ENCODE measurements around the gene AKT3. TPM values are rescaled to one million over a fixed set of nuclear protein-coding genes. Genes with fewer than 3 reads are reported as not detected.

Gene AKT3
- total RNA-seq, 1 experiment from 2014 or later = 56.9 TPM

DNA sequence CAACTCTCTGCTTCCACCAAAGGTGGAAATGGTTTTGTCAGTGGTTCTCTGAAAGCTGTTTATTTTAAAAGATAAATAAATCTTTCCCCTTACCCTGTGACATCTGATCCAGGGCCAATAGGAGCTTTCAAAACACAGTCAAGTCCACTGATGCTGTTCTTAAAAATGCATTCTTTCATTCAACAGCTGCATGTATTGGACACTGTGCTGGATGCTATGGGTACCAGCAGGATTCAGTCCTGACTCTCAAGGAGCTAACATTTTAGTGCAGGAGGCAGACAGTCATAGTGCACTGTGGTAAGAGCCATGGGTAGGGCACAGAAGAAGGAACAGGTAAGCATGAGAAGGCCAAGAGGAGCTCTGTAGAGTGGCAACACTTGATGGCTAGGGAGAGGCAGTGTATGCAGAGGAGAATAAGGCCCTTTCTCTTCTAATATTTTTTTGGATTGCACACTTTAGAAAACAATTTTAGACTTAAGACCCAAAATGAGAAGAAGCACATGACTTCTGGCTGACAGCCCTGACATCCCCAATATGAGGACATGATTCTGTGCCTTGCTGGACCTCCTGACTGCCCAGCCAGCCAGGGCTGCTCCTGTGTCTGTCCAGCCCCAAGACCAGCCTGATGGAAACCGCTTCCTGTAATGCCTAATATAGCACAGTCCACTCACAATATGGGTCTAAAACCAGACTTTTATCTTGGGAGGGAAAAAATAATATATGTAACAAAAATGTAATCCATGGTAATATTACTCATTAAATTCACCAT is 386.9 kb downstream of the AKT3 start:
- DNase-seq (ENCODE audit: low spot score) = no peak

DNA sequence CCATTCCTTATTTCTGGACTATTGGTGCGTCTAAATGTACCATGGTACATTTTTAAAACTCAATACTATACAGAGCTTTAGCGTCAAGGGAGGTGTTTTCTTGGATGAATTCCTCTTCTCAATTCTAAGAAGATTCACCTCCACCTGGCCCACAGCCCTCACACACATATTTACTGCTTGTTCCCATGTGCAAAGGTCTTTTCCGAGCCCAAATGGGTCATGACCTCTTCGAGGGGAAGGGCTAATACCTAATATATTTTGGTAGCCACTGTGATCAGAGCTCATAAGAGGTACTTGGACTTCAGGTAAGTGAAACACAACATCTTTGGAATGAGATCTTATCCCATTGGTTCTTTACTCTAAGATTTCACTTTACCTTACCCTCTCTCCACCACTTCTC is 388.3 kb downstream of the AKT3 start:
- DNase-seq (ENCODE audit: low spot score) = no peak

DNA sequence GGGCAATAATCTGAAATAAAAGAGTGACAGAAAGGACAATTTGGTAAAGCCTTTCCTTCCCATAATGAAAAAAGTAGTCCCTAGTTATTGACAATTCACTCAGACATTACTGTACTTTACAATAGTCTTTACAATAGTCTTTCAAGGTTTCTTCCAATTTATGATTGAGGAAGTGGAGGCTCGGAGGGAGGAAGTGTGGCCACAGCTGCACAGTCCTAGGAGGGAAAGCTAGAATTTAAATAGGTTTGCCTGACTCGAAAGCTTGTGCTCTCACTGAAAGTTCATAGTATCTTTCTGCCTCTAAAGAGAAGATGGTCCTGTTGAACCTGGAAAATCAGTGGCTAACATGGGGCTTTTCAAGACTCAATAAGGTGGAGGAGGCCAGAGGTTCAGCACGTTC is 391.0 kb downstream of the AKT3 start:
- DNase-seq (ENCODE audit: low spot score) = no peak

GRCh38 chr1:243457363-243457982 is 392.6 kb downstream of the AKT3 start:
- no peak for DNase-seq (ENCODE audit: low spot score)

- no peak for DNase-seq (ENCODE audit: low spot score)
Measured at GRCh38 chr1:243455760-243456651, 394.0 kb downstream of the AKT3 start.

GRCh38 chr1:243454328-243454997 is 395.6 kb downstream of the AKT3 start:
- no peak for DNase-seq (ENCODE audit: low spot score)

DNA sequence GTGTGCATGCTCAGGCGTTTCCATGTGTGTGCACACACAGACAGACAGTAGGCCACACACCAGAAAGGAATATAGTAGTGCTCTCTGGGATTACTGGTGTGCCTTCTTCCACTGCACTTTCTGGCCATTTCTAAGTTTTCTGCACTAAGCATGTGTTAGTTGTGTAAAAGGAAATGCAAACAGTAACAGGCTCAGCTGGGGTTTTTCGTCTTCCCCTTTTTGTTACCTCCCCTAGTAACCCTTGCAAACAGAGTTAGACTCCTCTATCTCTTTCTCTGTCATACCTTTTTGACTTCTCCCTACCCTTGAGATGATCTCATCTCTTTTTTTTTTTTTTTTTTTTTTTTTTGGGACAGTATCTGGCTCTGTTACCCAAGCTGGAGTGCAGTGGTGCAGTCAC is 398.0 kb downstream of the AKT3 start:
- no peak for DNase-seq (ENCODE audit: low spot score)

GRCh38 chr1:243449373-243449772 is 400.7 kb downstream of the AKT3 start:
- DNase-seq (ENCODE audit: low spot score) = no peak

DNA sequence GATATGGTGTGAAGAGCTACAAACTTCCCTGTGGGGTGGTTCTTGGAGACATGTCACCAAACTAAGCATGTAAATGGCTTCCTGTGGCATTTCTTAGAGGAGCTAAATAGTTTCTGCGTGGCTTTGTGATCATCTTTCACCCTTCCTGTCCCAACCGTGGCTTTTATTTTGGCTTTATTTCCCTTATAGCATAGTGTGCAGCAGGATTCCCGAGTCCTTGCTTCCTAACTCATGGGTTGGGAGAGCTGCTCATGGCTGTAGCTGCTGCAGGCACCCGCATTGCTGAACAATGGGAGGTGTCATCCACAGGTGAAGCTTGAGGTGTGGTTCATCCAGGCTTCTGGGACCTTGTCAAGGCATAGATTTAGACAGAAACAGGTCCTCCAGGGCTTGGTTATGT is 402.2 kb downstream of the AKT3 start:
- no peak for DNase-seq (ENCODE audit: low spot score)

- peak; percentile 25 for DNase-seq (ENCODE audit: low spot score)
Measured at GRCh38 chr1:243447347-243447746, 402.7 kb downstream of the AKT3 start.

- no peak for DNase-seq (ENCODE audit: low spot score)
Measured at GRCh38 chr1:243443557-243443956, 406.5 kb downstream of the AKT3 start.

- no peak for DNase-seq (ENCODE audit: low spot score)
Measured at GRCh38 chr1:243441601-243442000, 408.4 kb downstream of the AKT3 start.

DNA sequence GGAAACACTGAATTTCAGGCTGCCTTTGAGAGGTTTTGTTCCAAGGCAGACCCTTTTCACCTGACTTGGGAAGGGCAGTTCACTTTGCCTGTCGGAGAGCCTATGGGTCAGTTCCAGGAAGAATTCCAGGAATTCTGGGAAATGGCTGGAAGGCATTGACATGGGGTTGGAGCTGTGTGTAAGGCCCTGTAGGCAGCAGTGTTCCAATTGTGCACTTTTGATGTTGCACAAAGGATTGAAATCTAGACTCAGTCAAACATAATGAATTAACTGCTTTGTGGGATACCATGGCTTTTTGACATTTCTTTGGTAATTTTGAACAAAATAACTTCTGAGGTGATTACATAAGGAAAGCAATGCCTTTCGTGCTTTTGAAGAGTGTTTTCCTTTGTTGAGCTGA is 409.6 kb downstream of the AKT3 start:
- no peak for DNase-seq (ENCODE audit: low spot score)

DNA sequence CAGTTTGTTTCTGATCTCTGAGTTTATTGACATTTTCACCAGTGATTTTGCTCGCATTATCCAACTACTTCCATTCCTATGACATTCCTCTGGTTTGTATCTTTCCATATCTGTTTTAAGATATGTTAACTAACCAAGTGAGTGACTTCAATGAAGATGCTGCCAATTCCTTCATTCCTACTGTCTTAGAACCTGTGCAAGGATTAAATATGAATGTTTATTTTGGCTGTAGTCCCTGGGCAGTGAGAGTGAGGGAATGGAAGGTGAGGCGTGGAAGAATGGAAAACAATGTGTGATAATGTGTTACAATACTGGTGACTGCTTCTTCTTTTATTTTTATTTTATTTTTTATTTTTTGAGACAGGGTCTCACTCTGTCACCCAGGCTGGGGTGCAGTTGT is 411.2 kb downstream of the AKT3 start:
- peak; percentile 55 for DNase-seq (ENCODE audit: low spot score)

Other genes with a start within 250 kb of the AKT3 start
- gene ZBTB18, start 201.0 kb upstream of the AKT3 start, total RNA-seq (2014; rRNA removed; shearing (Covaris generic)) = 24.5 and 28.8 TPM in 2 replicates